Measurements from ENCODE around the gene C12orf75.
A peak's percentile ranks its signal among the peaks of the same experiment; 100 is the strongest.

Gene C12orf75

GRCh38 chr12:105420046-105420445 is 89.6 kb downstream of the C12orf75 start:
- DNase-seq = no peak

- peak; percentile 90 for DNase-seq
Observed at GRCh38 chr12:105420659-105421240, 90.3 kb downstream of the C12orf75 start.

Data from NCI-H82 (cell line).